Astrocyte (in vitro differentiated cells and primary cell): ENCODE results near the gene ATP11A.

ENCODE experiments used
- CTCF ChIP-seq: IDR thresholded peaks from 2 replicates; pipeline ENCODE4 v1.5.1; 2011; ENCODE audit warnings: low read depth, mild to moderate bottlenecking, inconsistent platforms, low read length, moderate library complexity; ENCODE audit not compliant: insufficient read depth
- EZH2 ChIP-seq: IDR thresholded peaks from 2 replicates; pipeline ENCODE4 v1.6.1; 2012; ENCODE audit warnings: mild to moderate bottlenecking, low read length, inconsistent platforms; ENCODE audit not compliant: insufficient read depth

- TF ChIP-seq EZH2 (no peak), CTCF (no peak)
Measured at GRCh38 chr13:112727581-112727980, 37.7 kb downstream of the ATP11A start.
